Limb (tissue), 2 donors: ENCODE measurements around the gene MDFI.

Source experiments
- DNase-seq, 2 donors: peaks; one replicate each; pipeline ENCODE4 v3.0.0-alpha.2; 2016; ENCODE audit errors: extremely low spot score in 2 of 2

Gene MDFI

GRCh38 chr6:41702771-41703494, 64.7 kb downstream of the MDFI start:
- no peak for DNase-seq
